Muscle layer of duodenum (tissue), 2 donors: ENCODE results near the gene NOSTRIN.
"Not testable (repeated sequence)": the region's sequence is repeated elsewhere in the genome, so short reads cannot be mapped to it uniquely, and the experiment has no call there.

ENCODE experiments used
- H3K27ac ChIP-seq: one replicate; pipeline ENCODE4 v1.7.0; 2013; ENCODE audit warnings: mild to moderate bottlenecking, low read length
- H3K27me3 ChIP-seq: one replicate; pipeline ENCODE4 v1.7.0; 2013; ENCODE audit warnings: low read depth, mild to moderate bottlenecking, control low read depth, low read length
- H3K36me3 ChIP-seq, 2 donors: one replicate each; pipeline ENCODE4 v1.7.0; 2013; ENCODE audit warnings: low read length in 2 of 2, control low read depth in 1 of 2, mild to moderate bottlenecking in 1 of 2; ENCODE audit not compliant: insufficient read depth in 2 of 2, control insufficient read depth in 1 of 2
- H3K4me1 ChIP-seq, 2 donors: one replicate each; pipeline ENCODE4 v1.7.0; 2013; ENCODE audit warnings: low read length in 2 of 2, mild to moderate bottlenecking in 2 of 2, control low read depth in 1 of 2, moderate library complexity in 1 of 2; ENCODE audit not compliant: insufficient read depth in 2 of 2, control insufficient read depth in 1 of 2
- H3K4me3 ChIP-seq, 2 donors: one replicate each; pipeline ENCODE4 v1.7.0; 2013; ENCODE audit warnings: low read length in 2 of 2, low read depth in 1 of 2, mild to moderate bottlenecking in 1 of 2
- H3K9me3 ChIP-seq, 2 donors: one replicate each; pipeline ENCODE4 v1.7.0; 2013; ENCODE audit warnings: low read length in 2 of 2, control low read depth in 1 of 2, mild to moderate bottlenecking in 1 of 2; ENCODE audit not compliant: control insufficient read depth in 1 of 2
- donor health status: healthy.

The NOSTRIN gene

DNA sequence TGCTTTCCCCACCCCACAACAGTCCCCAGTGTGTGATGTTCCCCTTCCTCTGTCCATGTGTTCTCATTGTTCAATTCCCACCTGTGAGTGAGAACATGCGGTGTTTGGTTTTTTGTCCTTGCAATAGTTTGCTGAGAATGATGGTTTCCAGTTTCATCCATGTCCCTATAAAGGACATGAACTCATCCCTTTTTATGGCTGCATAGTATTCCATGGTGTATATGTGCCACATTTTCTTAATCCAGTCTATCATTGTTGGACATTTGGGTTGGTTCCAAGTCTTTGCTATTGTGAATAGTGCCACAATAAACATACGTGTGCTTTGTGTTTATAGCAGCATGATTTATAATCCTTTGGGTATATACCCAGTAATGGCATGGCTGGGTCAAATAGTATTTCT is 11.3 kb upstream of the NOSTRIN start:
- not testable (repeated sequence) for H3K9me3 ChIP-seq, H3K36me3 ChIP-seq, H3K4me3 ChIP-seq, H3K27ac ChIP-seq, H3K4me1 ChIP-seq, H3K27me3 ChIP-seq

DNA sequence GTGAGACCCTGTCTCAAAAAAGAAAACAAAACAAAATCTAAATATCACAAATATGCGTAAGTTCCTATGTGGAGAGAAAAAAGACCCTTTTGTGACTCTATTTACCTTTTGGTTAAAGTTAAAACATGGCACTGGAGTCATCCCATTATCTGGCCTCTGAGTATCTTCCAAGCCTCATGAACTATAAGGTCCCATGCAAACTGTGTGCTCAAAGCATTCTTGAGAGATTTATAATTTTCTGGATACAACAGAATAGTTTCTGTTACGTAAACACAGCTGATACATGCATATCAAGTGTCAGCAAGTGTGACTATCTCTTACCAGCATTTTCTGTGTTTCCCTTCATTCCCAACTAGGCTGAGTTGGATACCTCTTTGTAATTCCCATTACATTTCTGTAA is 8.8 kb upstream of the NOSTRIN start:
- Histone ChIP-seq H3K9me3 (no peaks in the 10 kb centered on the region), H3K27ac (no peak overlapping the region), H3K4me1 (no peaks in the 10 kb centered on the region), H3K27me3 (no peaks in the 10 kb centered on the region), H3K4me3 (no peak overlapping the region), H3K36me3 (no peaks in the 10 kb centered on the region)

DNA sequence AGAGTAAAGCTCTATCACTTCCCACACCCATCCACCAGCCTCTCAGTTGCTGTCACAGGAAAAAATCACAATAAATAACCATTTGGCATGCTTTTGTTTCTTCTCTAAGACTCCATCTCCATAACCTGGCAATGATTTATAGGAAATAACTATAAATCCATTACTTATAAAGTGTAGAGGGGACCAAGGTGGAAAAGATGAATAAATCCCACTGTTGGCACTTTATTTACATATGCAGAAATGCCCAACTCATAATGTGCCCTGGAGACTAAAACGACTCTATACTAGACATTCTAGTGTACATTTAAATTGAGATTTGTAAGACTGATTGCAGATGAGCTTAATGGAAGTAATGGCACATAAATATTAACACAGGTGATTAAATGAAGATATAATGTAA is 7.5 kb upstream of the NOSTRIN start:
- Histone ChIP-seq H3K9me3 (no peaks in the 10 kb centered on the region), H3K36me3 (no peaks in the 10 kb centered on the region), H3K27me3 (no peaks in the 10 kb centered on the region), H3K27ac (no peak overlapping the region), H3K4me1 (no peaks in the 10 kb centered on the region), H3K4me3 (no peak overlapping the region)

DNA sequence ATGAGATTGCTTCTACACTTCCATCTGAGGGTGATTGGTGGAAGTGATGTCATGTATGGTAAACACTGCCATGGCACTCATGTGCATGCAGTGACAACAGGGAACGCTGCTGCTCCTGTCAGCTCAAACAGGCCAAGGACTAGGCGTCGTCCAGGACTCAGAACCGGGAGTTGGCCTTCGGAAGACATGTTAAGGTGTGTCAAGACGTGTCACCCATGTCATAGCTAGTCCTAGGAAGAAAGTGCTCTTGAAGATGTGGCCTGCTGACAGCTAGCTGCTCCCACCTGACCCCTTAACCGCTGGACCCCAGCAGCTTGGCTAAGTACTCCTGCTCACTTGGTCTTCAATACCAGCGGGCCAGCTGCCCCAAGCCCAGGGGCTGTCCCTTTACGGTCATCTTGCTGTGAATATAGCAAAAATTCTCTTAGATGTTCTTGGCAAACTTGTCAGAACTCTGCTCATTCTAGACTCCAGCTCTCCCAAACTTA is 6.3 kb upstream of the NOSTRIN start:
- no peaks in the 10 kb centered on the region for H3K4me1 ChIP-seq
- H3K27me3 ChIP-seq, result no peaks in the 10 kb centered on the region
- H3K36me3 ChIP-seq, result no peaks in the 10 kb centered on the region
- H3K27ac ChIP-seq, result no peak overlapping the region
- H3K9me3 ChIP-seq, result no peaks in the 10 kb centered on the region
- no peak overlapping the region for H3K4me3 ChIP-seq

DNA sequence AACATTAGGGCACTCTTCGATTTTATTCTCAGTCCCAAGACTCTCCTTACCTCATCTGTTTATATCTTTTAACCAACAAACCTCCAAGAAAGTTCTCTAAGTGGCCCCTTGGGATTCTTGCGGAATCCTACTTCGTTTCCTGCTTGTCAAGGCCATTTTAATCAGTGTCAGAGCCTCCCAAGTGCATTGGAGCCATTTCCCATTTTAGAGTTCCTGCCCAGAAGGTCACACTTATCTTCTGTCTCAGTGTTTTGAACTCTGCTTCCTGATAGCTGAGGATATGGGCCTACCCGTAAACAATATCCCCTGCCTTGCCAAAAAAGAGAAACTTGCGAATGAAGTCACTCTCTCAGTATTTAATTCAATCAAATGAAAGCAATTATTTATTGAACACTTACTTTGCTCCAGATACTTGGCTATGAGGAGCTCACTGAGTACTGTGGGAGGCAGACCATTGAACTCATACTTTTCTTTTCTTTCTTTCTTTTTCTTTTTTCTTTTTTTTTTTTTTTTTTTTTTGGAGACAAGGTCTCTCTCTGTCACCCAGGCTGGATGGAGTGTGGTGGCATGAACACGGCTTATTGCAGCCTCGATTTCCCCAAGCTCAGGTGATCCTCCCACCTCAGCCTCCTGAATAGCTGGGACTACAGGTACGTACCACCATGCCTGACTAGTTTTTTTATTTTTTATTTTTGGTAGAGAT is 5.7 kb upstream of the NOSTRIN start:
- Histone ChIP-seq H3K4me1 (no peaks in the 10 kb centered on the region), H3K36me3 (no peaks in the 10 kb centered on the region), H3K27me3 (no peaks in the 10 kb centered on the region), H3K4me3 (no peak overlapping the region), H3K27ac (no peak overlapping the region), H3K9me3 (no peaks in the 10 kb centered on the region)

DNA sequence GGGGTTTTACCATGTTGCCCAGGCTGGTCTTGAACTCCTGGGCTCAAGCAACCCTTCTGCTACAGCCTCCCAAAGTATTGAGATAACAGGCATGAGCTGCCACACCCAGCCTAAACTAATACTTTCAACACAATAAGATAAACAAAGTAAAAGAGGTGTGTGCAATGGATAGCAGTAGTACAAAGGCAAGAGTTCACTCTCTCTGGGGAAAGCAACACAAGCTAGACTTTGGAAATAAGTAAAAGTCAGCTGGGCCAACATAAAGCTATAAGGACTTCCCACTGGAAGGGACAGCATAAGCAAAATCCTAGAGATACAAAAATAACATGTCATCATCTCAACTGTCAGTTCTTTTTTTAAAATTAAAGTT is 5.2 kb upstream of the NOSTRIN start:
- Histone ChIP-seq H3K4me3 (no peak overlapping the region), H3K9me3 (no peaks in the 10 kb centered on the region), H3K4me1 (no peaks in the 10 kb centered on the region), H3K36me3 (no peaks in the 10 kb centered on the region), H3K27ac (no peak overlapping the region), H3K27me3 (no peaks in the 10 kb centered on the region)

DNA sequence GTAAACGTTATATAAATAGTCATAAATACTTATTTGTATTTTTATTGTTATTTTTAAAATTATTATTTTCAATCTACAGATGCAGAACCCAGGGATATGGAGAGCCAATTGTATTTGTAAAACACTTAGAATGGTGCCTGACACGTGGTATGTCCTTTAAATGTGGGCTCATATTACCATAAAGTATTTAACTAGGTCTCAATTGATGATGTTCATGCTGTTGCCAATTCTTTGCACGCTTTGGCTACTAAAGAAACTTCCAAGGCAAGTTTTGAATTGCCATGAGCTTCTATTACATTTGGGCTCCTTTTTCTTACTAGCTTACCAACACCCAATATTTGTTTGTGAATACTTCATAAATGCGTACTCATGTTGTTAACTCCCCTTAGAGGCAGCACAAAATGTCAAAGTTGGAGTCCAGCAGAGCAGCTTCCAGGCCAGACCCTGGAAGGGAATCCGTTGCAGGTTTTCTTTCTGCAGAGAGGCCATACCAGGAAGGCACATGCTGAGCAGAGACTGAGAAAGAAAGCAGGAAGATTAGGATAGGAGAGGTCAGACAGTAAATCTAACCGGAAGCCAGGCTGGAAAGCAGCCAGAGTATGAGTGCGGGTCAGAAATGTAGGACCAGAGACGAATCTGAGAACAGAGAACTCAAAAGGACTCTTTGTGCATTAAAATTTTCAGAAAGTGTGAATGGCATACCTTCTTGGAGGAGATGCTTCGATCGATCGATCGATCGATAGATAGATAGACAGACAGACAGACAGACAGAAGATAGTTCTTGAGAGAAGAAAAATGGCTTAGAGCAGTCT is 4.2 kb upstream of the NOSTRIN start:
- no peak overlapping the region for H3K27ac ChIP-seq

DNA sequence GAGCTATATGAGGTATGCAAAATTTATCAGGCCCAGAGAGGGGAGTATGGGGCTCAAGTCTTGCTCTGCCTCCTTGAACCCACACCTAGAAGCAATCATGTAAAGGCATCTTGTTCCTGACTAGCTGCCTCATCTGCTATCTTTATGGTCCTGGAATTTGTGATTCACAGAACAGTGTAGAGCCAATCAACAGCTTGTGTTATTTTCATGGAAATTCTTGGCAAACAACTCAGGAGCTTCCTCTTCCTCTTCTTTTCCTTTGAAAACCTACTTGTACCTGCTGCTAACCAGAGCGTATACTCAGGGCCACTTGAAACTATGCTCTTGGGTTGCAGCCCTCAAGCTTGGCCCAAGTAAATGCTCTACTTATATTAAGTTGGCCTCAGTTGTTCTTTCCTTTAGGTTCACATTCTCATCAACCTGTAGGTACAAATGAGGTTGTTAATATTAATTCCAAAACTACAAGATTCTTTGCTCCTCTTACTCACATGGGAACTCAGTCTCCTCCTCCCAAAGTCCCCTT is 3.5 kb upstream of the NOSTRIN start:
- H3K27me3 ChIP-seq, result no peaks in the 10 kb centered on the region
- no peak overlapping the region for H3K27ac ChIP-seq
- no peak overlapping the region for H3K4me3 ChIP-seq
- no peaks in the 10 kb centered on the region for H3K4me1 ChIP-seq
- no peaks in the 10 kb centered on the region for H3K36me3 ChIP-seq
- no peaks in the 10 kb centered on the region for H3K9me3 ChIP-seq

More for the DNA sequence above, 4.2 kb upstream of the NOSTRIN start:
- Histone ChIP-seq H3K9me3 (no peaks in the 10 kb centered on the region), H3K4me1 (no peaks in the 10 kb centered on the region), H3K27me3 (no peaks in the 10 kb centered on the region), H3K36me3 (no peaks in the 10 kb centered on the region), H3K4me3 (no peak overlapping the region)

DNA sequence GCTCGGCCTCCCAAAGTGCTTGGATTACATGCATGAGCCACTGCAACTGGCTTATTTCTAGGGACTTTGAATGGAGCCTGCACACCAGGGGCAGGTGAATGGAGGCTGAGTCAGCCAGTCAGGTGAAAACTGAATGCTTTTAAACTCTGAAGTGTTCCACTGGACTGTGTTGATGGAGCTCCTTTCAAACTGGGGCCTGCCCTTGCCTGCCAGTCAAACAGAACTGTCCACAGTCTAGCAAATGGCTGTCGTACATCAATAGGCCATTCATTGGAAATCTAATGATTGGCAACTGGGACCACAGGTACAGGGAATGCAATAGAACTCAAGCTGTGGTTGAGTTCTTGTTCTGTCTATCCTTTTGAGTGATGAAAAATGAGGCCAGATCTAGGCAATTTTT is 966 bp upstream of the NOSTRIN start:
- Histone ChIP-seq H3K4me1 (no peaks in the 10 kb centered on the region), H3K27ac (peak overlapping the region; percentile 90), H3K36me3 (no peaks in the 10 kb centered on the region), H3K9me3 (no peaks in the 10 kb centered on the region), H3K27me3 (no peaks in the 10 kb centered on the region), H3K4me3 (no peak overlapping the region)

DNA sequence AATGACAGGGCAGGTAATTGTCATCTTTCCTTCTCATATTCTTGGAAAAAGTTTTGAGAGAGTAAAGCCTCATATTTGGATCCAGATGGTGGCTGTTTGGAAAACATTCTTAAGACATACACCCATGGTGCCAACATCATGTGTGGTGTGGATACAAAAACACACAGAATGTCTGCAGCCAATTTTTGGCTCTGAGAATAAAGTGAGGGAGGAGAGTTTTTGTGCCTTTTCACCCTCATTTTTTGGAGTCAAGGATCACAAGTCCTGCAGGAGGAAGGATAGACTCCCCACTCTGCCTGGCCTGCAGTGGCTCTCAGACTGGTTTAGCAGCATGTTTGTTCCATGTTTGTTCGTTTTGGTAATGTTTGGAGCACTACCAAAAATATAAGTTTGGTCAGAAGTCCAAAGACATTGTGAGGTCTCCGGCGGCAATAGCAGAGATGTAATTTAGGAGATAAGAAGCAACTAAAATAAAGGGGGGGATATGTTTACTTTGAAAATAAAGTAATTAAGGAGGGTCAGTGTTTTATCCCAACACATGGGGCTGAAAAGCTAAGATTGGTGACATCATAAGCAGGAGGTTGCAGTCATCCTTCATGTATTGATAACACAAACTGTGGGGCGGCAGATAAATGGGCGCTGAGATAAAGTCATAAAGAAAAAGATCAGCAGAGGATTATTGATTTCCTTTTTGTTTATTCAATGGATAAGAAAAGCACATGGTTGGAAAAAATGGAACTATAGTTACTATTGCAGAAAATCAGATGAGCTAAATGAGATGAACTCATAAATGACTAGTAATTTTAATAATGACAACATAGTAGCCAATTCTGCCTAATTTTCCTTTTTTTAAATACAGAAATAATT is 655 bp downstream of the NOSTRIN start:
- Histone ChIP-seq H3K27me3 (no peaks in the 10 kb centered on the region), H3K4me1 (no peaks in the 10 kb centered on the region), H3K27ac (peak overlapping the region; percentile 90), H3K36me3 (no peaks in the 10 kb centered on the region), H3K4me3 (peak overlapping the region; percentile 46 to 57), H3K9me3 (no peaks in the 10 kb centered on the region)

DNA sequence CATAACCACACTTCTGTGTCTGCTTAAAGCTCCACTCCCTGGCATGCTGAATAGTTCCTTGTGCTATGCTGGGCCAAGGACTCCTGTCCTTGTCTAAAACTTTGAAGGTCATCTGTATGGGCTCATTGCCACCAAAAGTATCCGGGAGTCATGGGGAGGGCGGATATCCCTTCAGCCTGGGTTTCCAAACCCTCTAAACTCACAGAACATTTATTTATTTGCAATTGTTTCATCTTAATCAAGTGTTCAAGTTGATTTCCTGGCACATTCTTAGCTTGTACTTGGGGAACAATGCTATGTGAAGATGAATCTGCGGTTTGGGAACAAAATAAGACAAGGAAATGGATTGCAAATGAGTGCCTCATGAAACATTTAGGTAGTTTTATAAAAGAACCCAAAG is 1.8 kb downstream of the NOSTRIN start:
- H3K4me3 ChIP-seq, result peak overlapping the region in 1 of 2 donors; percentile 57
- no peaks in the 10 kb centered on the region for H3K27me3 ChIP-seq
- no peaks in the 10 kb centered on the region for H3K36me3 ChIP-seq
- H3K4me1 ChIP-seq, result no peaks in the 10 kb centered on the region
- H3K27ac ChIP-seq, result peak overlapping the region; percentile 90
- H3K9me3 ChIP-seq, result no peaks in the 10 kb centered on the region
